B cell (primary cell): ENCODE results near the gene SPN.

Experiments used
- CTCF ChIP-seq: fragments of 200-600 bp; IDR thresholded peaks from one replicate; pipeline ENCODE4 v1.8.0; 2022; ENCODE audit warnings: antibody characterized with exemption, mild to moderate bottlenecking
- EZH2 ChIP-seq: IDR thresholded peaks from 2 replicates; pipeline ENCODE4 v1.6.1; 2012; ENCODE audit warnings: borderline replicate concordance, low read depth, mild to moderate bottlenecking, moderate library complexity, low read length; ENCODE audit not compliant: insufficient read depth, poor library complexity, severe bottlenecking

DNA sequence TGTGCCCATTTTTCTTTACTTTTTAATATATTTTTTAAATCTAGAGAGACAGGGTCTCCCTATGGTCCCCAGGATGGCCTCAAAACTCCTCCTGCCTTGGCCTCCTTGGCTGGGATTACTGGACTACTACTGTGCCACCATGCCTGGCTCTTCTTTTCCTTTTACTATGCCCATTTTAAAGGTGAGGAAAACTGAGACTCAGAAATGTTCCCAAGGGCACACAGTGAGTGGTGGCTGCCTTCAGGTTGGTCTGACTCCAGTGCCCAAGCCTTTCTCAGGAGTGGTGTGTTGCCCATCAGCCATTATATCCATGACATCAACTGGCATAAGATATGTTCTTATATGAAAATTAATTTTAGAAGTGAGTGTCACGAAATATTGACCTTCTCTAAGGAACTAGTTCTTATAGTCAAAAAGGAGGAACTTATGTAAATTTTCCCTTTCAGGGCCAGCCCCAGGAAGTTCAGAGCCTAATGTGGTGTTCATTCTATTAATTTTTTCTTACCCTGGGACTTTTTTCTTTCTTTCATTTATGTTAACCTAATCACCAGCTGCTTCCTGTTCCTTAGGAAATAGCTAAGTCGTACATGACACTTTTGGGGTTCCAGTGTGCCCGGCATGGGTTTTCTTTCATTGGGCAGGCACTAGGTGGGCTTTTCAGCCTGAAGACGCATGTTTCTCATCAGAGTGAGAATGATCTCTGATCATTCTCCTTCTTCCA lies 17.9 kb upstream of the SPN start:
- no peak for TF ChIP-seq EZH2
- TF ChIP-seq CTCF = no peak
